ENCODE measurements around the gene ARL6IP4.

The ARL6IP4 gene

DNA sequence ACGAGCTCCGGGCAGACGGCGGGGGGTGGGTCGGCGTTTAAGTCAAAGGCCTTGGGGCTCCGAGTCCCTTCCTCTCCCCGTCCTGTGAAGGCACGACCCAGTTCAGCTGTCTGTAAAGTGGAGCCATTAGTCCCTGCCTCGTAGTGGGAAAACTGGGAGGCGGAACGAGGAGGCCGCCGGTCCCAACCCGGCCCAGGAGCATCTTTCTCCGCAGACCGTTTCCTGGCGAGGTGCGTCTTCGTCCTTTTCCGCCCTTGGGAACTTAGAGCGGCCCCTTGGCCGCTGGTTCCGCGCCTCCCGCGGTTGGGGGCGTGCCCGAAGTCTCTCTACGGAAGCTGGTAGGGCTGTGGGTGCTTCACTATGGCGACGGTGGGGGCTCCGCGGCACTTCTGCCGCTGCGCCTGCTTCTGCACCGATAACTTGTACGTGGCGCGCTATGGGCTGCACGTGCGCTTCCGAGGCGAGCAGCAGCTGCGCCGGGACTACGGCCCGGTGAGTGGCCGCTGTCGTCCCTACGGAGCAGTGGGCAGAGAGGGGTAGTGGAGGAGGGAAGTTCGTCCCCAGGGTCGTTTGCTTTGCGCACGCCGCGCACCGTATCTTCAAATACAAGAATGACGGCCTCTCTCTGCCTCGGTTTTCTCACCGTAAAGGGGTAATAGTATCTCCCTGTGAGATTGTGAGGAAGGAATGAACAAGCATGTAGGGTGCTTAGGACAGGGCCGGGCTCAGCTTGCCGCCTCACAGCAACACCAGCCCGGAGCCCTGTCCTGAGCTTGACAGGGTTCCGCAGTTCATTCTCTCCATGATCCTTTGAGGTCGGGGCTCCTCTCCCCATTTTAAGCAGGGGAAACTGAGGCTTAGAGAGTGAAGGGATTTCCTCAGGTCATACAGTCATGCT is 5.3 kb upstream of the ARL6IP4 start, which contains the start of gene OGFOD2:
TSS of gene OGFOD2 (plus strand) at position 353 of the 898 bp plus-strand sequence. CDS start at position 361, 8 bp downstream.
- ChIA-PET CTCF (interaction anchor here (0.7 to 1.6 kb wide), 13 partner anchors 8 to 258 kb away, joined by 3 to 6 read pairs (median 3); partner anchors contain the start of genes ABCB9, MPHOSPH9, MTRFR and PITPNM2), POLR2A (interaction anchor here (0.6 to 2.7 kb wide), 5 partner anchors 8 to 677 kb away, joined by 3 to 12 read pairs (median 4); partner anchors contain the start of genes ABCB9, MPHOSPH9 and MTRFR)
- Histone ChIP-seq H3K27me3 (replicated peaks in 2 of 5; ENCODE audit: control insufficient read depth in 4 of 5, insufficient read depth in 5 of 5, low read length in 4 of 5) (no peaks in the 10 kb centered on the region), H3K36me3 (ENCODE audit: control insufficient read depth in 4 of 4, insufficient read depth in 4 of 4, low read length in 3 of 4) (peaks cover 0 to 33% (median 12%) of the 10 kb centered on the region in 4 experiments), H3K9me3 (ENCODE audit: control extremely low read depth in 1 of 5, control insufficient read depth in 4 of 5, insufficient read depth in 2 of 5, low read depth in 1 of 5, low read length in 4 of 5) (no peaks in the 10 kb centered on the region), H3K27ac (ENCODE audit: insufficient read depth in 1 of 2, low read depth in 1 of 2, low read length in 2 of 2, poor library complexity in 1 of 2, severe bottlenecking in 2 of 2) (peak within 1 kb of the TSS; percentile 98 to 99), H3K4me1 (ENCODE audit: control extremely low read depth in 1 of 4, control insufficient read depth in 4 of 4, insufficient read depth in 4 of 4, low read length in 3 of 4) (peaks cover 0 to 50% (median 44%) of the 10 kb centered on the region in 4 experiments), H3K4me3 (ENCODE audit: control insufficient read depth in 1 of 7, extremely low read depth in 1 of 7, insufficient read depth in 4 of 7, low read depth in 2 of 7, low read length in 6 of 7) (peak within 1 kb of the TSS; percentile 93 to 99 (median 98))
- 0% methylated on average over 49 of the region's 66 CpGs for WGBS (ENCODE audit: insufficient coverage)
- peak; percentile 92 to 97 (median 97) for DNase-seq

DNA sequence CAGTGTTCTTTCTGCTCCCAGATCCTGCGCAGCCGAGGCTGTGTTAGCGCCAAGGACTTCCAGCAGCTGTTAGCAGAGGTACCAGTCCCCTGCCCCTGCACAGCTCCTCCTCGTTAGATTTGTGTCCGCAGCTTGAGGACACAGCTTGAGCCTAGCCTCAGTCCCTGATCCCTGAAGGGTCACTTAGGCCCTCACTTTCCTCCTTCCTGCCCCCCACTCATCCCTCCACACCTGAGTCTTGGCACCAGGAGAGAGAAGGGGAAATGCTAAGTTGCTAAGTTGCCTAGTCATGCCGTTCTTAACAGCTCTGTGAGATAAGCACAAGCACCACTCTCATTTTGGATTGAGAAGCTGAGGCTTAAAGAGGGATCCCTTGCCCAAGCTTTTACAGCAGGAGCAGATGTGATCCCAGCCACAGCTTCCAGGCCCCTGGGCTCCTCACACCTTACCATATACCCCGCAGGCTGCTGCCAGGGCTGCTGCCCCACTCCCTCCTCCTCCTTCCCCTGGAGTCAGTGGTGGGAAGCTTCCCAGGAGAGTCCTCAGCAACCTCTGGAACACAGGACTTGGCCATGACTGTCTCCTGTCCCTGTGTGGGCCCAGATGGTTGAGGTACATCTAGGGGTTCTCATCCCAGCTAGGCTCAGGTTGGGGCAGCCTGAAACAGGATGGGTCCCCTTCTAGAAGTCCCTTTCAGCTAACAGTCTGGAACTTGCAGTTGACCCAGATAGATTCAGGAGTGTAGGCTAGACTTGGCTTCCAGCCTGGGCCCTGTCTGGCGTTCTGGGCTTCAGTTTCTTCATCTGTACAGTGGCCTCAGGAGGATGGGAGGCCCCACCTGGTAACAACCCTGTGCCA is 4.5 kb upstream of the ARL6IP4 start:
- H3K4me1 ChIP-seq (ENCODE audit: control extremely low read depth in 1 of 4, control insufficient read depth in 4 of 4, insufficient read depth in 4 of 4, low read length in 3 of 4): peaks cover 0 to 53% (median 45%) of the 10 kb centered on the region in 4 experiments
- peak overlapping the region; percentile 93 to 99 (median 98) for H3K4me3 ChIP-seq (ENCODE audit: control insufficient read depth in 1 of 7, extremely low read depth in 1 of 7, insufficient read depth in 4 of 7, low read depth in 2 of 7, low read length in 6 of 7)
- POLR2A ChIA-PET: interaction anchor here (1.5 to 2.7 kb wide), 3 partner anchors 8 to 257 kb away, joined by 4 to 12 read pairs (median 5); partner anchors contain the start of genes ABCB9, MPHOSPH9 and MTRFR

DNA sequence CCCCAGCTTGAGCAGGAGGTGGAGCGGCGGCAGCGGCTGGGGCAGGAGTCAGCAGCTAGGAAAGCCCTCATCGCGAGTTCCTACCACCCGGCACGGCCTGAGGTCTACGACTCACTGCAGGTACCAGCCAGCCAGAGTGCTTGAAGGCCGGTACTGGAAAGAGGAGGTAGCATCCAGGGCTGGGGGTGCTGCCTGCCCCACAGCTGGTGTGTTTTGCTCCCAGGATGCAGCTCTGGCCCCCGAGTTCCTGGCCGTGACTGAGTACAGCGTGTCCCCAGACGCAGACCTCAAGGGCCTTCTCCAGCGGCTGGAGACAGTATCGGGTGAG is 3.9 kb upstream of the ARL6IP4 start:
- 94% methylated on average over 15 of the region's 15 CpGs for WGBS (ENCODE audit: insufficient coverage)
- H3K4me1 ChIP-seq (ENCODE audit: control extremely low read depth in 1 of 4, control insufficient read depth in 4 of 4, insufficient read depth in 4 of 4, low read length in 3 of 4): peaks cover 3 to 59% (median 51%) of the 10 kb centered on the region in 4 experiments
- POLR2A ChIA-PET: interaction anchor here (1.5 kb wide), 1 partner anchor 10 kb away, joined by 4 read pairs; the partner anchor contains the start of gene ABCB9

More for the DNA sequence above, 4.5 kb upstream of the ARL6IP4 start:
- CTCF ChIA-PET: interaction anchor here (0.7 to 2.1 kb wide), 13 partner anchors 9 to 257 kb away, joined by 3 to 6 read pairs (median 3); partner anchors contain the start of genes ABCB9, MPHOSPH9, MTRFR and PITPNM2
- Histone ChIP-seq H3K27me3 (replicated peaks in 2 of 5; ENCODE audit: control insufficient read depth in 4 of 5, insufficient read depth in 5 of 5, low read length in 4 of 5) (no peaks in the 10 kb centered on the region), H3K9me3 (ENCODE audit: control extremely low read depth in 1 of 5, control insufficient read depth in 4 of 5, insufficient read depth in 2 of 5, low read depth in 1 of 5, low read length in 4 of 5) (no peaks in the 10 kb centered on the region), H3K36me3 (ENCODE audit: control insufficient read depth in 4 of 4, insufficient read depth in 4 of 4, low read length in 3 of 4) (peaks cover 0 to 33% (median 12%) of the 10 kb centered on the region in 4 experiments), H3K27ac (ENCODE audit: insufficient read depth in 1 of 2, low read depth in 1 of 2, low read length in 2 of 2, poor library complexity in 1 of 2, severe bottlenecking in 2 of 2) (peak overlapping the region; percentile 98 to 99)
- WGBS (ENCODE audit: insufficient coverage): 5% methylated on average over 7 of the region's 8 CpGs
- peak in 2 of 3 donors; percentile 53 to 65 for DNase-seq

DNA sequence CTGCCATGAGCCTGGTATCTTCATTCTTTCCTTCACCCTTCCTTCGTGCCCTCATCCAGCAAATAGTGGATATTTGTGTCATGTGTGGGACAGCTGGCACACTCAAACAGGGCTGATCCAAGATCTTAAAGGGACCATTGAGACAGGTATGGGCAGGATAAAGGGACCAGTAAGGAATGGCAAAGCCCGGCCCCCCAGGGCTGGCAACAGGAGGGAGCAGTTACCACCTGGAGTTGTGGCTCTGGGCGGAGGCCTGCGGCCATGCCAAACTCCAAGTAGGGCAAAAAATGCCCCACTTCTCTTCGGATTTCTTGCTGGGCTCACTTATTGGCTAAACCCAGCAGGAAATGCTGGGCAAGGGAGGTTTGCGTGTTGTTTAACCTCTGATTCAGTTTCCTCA is 3.3 kb upstream of the ARL6IP4 start:
- CTCF ChIA-PET: interaction anchor here (1.0 to 2.1 kb wide), 3 partner anchors 16 to 25 kb away, joined by 3 to 6 read pairs (median 4); no protein-coding TSS in a partner anchor
- Histone ChIP-seq H3K4me1 (ENCODE audit: control extremely low read depth in 1 of 4, control insufficient read depth in 4 of 4, insufficient read depth in 4 of 4, low read length in 3 of 4) (peaks cover 3 to 65% (median 57%) of the 10 kb centered on the region in 4 experiments), H3K27me3 (replicated peaks in 2 of 5; ENCODE audit: control insufficient read depth in 4 of 5, insufficient read depth in 5 of 5, low read length in 4 of 5) (no peaks in the 10 kb centered on the region), H3K36me3 (ENCODE audit: control insufficient read depth in 4 of 4, insufficient read depth in 4 of 4, low read length in 3 of 4) (peaks cover 0 to 37% (median 14%) of the 10 kb centered on the region in 4 experiments), H3K4me3 (ENCODE audit: control insufficient read depth in 1 of 7, extremely low read depth in 1 of 7, insufficient read depth in 4 of 7, low read depth in 2 of 7, low read length in 6 of 7) (no peak overlapping the region), H3K9me3 (ENCODE audit: control extremely low read depth in 1 of 5, control insufficient read depth in 4 of 5, insufficient read depth in 2 of 5, low read depth in 1 of 5, low read length in 4 of 5) (no peaks in the 10 kb centered on the region), H3K27ac (ENCODE audit: insufficient read depth in 1 of 2, low read depth in 1 of 2, low read length in 2 of 2, poor library complexity in 1 of 2, severe bottlenecking in 2 of 2) (peak overlapping the region; percentile 36 to 99)
- WGBS (ENCODE audit: insufficient coverage): 98% methylated on average over 5 of the region's 6 CpGs
- no peak for DNase-seq
- POLR2A ChIA-PET: no interaction called here

More for the DNA sequence above, 3.9 kb upstream of the ARL6IP4 start:
- CTCF ChIA-PET: interaction anchor here (0.8 to 2.1 kb wide), 6 partner anchors 17 to 256 kb away, joined by 3 to 6 read pairs (median 3); partner anchors contain the start of genes MPHOSPH9 and MTRFR
- Histone ChIP-seq H3K36me3 (ENCODE audit: control insufficient read depth in 4 of 4, insufficient read depth in 4 of 4, low read length in 3 of 4) (peaks cover 0 to 33% (median 12%) of the 10 kb centered on the region in 4 experiments), H3K27me3 (replicated peaks in 2 of 5; ENCODE audit: control insufficient read depth in 4 of 5, insufficient read depth in 5 of 5, low read length in 4 of 5) (no peaks in the 10 kb centered on the region), H3K9me3 (ENCODE audit: control extremely low read depth in 1 of 5, control insufficient read depth in 4 of 5, insufficient read depth in 2 of 5, low read depth in 1 of 5, low read length in 4 of 5) (no peaks in the 10 kb centered on the region), H3K4me3 (ENCODE audit: control insufficient read depth in 1 of 7, extremely low read depth in 1 of 7, insufficient read depth in 4 of 7, low read depth in 2 of 7, low read length in 6 of 7) (peak overlapping the region in 4 of 7 experiments; percentile 98 to 99 (median 99)), H3K27ac (ENCODE audit: insufficient read depth in 1 of 2, low read depth in 1 of 2, low read length in 2 of 2, poor library complexity in 1 of 2, severe bottlenecking in 2 of 2) (peak overlapping the region; percentile 98 to 99)
- DNase-seq: no peak

DNA sequence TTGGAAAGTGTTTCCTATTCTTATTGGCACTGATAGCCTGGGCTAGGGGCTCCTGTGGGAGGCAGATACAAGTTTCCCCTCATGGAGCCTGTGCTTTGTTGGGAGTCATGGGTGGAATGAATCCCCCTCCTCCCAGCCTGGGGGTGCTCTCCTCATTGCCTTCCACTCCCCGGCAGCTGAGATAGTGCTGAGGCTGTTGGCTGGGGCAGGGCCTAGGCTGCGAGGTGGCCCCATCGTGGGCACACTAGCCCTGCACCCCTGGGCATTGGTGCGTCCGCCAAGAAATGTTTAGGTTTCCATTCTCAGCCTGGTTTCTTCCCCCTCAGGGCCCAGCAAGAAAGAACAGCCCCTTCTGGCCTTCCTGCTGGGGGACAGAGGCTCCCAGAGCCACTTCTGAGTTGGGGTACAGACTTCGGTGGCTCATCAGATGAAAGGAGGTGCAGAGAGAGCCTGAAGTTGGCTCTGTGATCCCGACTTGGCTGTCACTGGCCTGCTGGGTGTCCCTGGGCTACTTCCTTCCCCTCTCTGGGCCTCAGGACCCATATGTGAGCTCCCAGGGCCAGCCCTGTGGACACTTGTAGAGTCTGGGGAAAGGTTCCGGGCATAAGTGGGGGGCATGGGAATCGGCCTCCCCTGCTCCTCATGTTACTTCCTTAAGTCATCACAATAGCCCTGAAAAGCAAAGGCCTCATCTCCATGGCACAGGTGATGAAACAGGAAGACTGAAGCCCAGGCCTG is 2.7 kb upstream of the ARL6IP4 start:
- Histone ChIP-seq H3K27ac (ENCODE audit: insufficient read depth in 1 of 2, low read depth in 1 of 2, low read length in 2 of 2, poor library complexity in 1 of 2, severe bottlenecking in 2 of 2) (peak overlapping the region in 1 of 2 experiments; percentile 34), H3K27me3 (replicated peaks in 2 of 5; ENCODE audit: control insufficient read depth in 4 of 5, insufficient read depth in 5 of 5, low read length in 4 of 5) (no peaks in the 10 kb centered on the region), H3K4me1 (ENCODE audit: control extremely low read depth in 1 of 4, control insufficient read depth in 4 of 4, insufficient read depth in 4 of 4, low read length in 3 of 4) (peaks cover 3 to 71% (median 63%) of the 10 kb centered on the region in 4 experiments), H3K36me3 (ENCODE audit: control insufficient read depth in 4 of 4, insufficient read depth in 4 of 4, low read length in 3 of 4) (peaks cover 0 to 44% (median 20%) of the 10 kb centered on the region in 4 experiments), H3K4me3 (ENCODE audit: control insufficient read depth in 1 of 7, extremely low read depth in 1 of 7, insufficient read depth in 4 of 7, low read depth in 2 of 7, low read length in 6 of 7) (no peak overlapping the region), H3K9me3 (ENCODE audit: control extremely low read depth in 1 of 5, control insufficient read depth in 4 of 5, insufficient read depth in 2 of 5, low read depth in 1 of 5, low read length in 4 of 5) (no peaks in the 10 kb centered on the region)
- DNase-seq: no peak
- ChIA-PET CTCF (interaction anchor here (1.3 to 2.1 kb wide), 2 partner anchors 22 to 49 kb away, joined by 3 to 6 read pairs; no protein-coding TSS in a partner anchor), POLR2A (no interaction called here)
- 94% methylated on average over 7 of the region's 9 CpGs for WGBS (ENCODE audit: insufficient coverage)

DNA sequence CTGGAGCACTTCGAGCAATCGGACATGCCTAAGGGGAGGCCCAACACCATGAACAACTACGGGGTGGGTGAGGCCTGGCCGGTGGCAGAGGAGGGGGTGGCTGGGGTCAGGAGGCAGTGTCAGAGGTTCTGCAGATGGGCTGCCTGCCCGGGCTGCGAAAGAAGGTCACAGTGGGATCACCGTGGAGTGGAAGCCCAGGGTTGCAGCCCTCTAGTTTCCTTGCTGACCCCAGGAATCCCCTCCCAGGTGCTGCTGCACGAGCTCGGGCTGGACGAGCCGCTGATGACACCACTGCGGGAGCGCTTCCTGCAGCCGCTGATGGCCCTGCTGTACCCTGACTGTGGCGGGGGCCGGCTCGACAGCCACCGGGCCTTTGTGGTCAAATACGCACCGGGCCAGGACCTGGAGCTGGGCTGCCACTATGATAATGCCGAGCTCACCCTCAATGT is 1.9 kb upstream of the ARL6IP4 start:
- H3K4me1 ChIP-seq (ENCODE audit: control extremely low read depth in 1 of 4, control insufficient read depth in 4 of 4, insufficient read depth in 4 of 4, low read length in 3 of 4): peaks cover 3 to 78% (median 71%) of the 10 kb centered on the region in 4 experiments
- CTCF ChIA-PET: interaction anchor here (0.7 to 1.3 kb wide), 2 partner anchors 10 to 48 kb away, joined by 3 read pairs; no protein-coding TSS in a partner anchor
- H3K4me3 ChIP-seq (ENCODE audit: control insufficient read depth in 1 of 7, extremely low read depth in 1 of 7, insufficient read depth in 4 of 7, low read depth in 2 of 7, low read length in 6 of 7): no peak overlapping the region
- POLR2A ChIA-PET: no interaction called here
- H3K9me3 ChIP-seq (ENCODE audit: control extremely low read depth in 1 of 5, control insufficient read depth in 4 of 5, insufficient read depth in 2 of 5, low read depth in 1 of 5, low read length in 4 of 5): no peaks in the 10 kb centered on the region
- no peaks in the 10 kb centered on the region for H3K27me3 ChIP-seq (replicated peaks in 2 of 5; ENCODE audit: control insufficient read depth in 4 of 5, insufficient read depth in 5 of 5, low read length in 4 of 5)
- peaks cover 0 to 51% (median 25%) of the 10 kb centered on the region in 4 experiments for H3K36me3 ChIP-seq (ENCODE audit: control insufficient read depth in 4 of 4, insufficient read depth in 4 of 4, low read length in 3 of 4)
- 97% methylated on average over 19 of the region's 21 CpGs for WGBS (ENCODE audit: insufficient coverage)
- no peak for DNase-seq
- no peak overlapping the region for H3K27ac ChIP-seq (ENCODE audit: insufficient read depth in 1 of 2, low read depth in 1 of 2, low read length in 2 of 2, poor library complexity in 1 of 2, severe bottlenecking in 2 of 2)

Measured in common myeloid progenitor, CD34-positive (primary cell).